Fibroblast of peridontal ligament (primary cell): Measurements from ENCODE around the gene POLE.
A peak's percentile ranks its signal among the peaks of the same experiment; 100 is the strongest.

Experiments
- DNase-seq: peaks from one replicate; pipeline ENCODE4 v3.0.0-alpha.2; 2010; ENCODE audit errors: extremely low read depth

The POLE gene

DNA sequence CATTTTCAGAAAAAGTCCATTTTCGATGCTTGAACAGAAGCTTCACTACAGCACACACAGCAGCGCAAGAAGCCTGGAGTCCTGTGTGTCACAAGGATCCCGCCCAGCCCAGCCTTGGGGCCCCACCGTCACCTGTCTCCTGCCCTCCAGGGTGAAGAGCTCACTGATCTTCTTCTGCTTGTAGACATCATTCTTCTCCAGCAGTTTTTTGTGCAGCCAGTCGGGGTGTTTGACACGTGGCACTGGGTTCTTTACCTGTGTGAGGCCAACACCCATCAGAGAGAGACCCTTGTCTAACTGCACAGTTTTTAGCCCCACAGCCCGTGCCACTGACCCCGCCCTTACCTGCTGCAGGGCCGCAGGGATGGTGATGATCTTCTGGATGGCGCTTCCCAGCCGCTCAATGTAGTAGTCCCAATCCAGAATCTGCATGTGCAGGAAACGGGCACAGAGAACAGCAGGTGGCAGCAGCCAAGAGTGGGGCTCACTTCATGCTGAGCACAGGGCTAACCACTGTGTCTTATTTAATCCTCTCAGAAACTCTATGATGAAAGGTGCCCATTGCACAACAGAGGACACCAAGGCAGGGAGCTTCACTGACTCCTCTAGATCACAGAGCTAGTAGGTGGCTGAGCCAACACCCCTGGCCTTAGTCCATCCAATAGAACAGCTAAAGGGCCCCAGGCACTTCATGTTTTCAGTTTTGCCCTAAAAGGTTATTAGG is 30.0 kb downstream of the POLE start:
- no peak for DNase-seq

DNA sequence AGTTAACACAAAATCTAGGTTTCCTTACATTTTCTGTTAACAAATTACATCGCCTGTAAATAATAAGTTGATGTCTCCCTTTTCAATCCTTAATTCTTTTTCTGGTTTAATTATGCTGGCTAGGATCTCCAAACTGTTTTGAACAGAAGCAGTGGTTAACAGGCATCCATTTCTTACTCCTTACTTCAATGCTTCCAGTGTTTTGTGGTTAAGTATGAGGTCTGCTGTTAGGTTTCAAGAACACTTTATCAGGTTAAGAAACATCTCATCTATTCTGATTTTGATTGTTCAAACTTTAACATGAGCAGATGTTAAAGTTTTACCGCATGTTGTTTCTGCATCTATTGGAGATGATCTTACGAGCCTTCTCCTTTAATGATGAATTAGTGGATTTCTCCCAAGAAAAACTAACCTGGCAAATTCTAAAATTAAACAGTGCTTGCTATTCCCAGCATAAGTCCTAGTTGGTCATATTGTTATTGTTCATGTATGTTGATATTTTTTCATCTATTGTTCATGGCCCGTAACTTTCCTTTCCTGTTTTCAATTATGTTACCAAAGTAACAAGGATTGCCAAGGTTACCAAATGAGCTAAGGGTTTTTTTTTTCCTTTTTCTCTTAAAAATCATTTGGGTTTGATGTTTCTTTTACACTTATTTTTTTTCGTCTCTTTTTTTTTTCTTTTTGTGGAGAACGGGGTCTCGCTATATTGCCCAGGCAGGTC is 33.4 kb downstream of the POLE start:
- peak; percentile 24 for DNase-seq

DNA sequence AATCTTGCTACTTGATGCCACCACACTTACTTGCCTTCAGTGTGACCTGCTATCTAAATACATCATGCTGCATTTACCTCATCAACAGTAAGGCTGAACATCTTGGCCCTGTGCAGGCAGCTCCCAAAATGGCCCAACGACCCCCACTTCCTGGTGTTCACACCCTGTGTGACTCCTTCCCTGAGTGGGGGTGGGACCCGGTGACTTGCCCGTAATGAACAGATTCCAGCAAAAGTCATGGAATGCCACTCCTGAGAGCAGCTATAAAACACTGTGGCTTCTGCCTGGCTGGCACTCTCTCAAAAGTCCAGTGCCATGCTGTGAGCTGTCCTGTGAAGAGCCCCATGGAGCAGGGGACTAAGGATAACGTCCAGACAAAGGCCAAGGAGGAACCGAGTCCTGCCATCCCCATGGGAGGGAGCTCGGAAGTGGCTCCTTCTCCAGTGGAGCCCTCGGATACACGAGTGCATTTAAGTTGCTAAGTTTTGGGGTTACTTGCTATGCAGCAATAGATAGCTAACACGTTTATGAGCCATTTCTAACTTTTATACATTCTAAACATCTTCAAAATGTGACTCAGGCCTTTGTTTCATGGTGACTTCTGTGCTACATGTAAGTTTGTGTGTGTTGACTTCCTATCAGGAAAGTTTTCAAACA is 35.6 kb downstream of the POLE start:
- no peak for DNase-seq

DNA sequence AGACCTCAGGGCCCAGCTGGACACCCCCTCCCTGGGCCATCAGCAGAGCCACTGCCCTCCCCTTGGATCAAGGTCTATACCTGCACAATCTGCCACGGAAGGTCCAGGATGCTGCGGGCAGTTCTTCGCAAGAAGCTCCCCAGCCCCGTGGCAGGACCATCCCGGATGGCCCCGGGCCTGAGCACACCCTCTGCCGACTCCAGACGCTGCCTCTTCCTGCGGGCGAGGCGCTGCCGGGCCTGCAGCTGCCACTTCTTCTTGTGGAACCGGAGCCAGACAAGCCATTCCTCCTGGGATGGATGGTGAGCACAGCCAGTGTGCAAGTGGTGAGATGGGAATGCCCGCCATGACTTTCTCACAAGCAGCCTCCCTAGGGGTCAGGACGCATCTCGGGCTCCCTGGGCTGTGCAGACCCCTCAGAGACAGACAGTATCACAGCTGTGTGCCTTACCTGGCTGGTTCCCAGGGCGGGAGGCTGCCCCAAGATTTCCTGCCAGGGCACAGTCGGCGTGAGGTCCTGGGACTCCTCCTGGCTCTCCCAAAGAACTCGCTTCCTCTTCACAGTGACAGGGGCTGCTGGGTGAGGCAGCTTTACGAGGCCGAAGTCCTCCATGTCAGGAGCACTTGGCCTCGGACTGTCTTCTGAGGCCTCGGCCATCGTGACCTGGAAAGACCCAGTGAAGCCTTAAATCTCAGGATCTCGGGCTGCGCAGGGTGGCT is 37.8 kb downstream of the POLE start:
- DNase-seq, result no peak

DNA sequence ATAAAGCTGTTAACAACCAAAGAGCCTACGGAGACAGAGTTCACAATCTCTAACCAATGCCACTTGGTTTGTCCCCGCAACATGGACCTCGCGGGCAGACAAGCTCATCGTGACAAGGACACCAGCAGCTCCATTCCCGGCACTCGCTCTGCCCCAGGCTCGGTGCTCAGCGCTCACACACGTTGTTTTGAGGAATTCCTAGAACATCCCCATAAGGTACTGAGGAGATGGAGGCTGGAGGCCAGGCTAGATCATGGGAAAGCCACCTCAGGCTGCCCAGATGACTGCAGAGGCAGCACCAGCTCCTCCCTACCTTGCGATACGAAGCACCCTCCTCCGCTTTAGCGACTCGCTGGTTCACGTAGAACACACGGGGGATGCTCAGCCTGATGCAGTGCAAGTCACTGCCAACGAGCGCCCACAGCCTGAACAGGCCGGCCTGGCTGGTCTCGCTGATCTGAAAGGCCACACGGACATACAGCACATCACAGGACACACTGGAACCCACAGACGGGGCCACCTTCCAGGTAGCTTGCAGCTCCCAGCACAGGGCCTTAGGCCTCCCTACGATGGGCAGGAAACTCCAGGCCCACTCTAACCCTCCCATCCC is 38.4 kb downstream of the POLE start:
- DNase-seq, result no peak

DNA sequence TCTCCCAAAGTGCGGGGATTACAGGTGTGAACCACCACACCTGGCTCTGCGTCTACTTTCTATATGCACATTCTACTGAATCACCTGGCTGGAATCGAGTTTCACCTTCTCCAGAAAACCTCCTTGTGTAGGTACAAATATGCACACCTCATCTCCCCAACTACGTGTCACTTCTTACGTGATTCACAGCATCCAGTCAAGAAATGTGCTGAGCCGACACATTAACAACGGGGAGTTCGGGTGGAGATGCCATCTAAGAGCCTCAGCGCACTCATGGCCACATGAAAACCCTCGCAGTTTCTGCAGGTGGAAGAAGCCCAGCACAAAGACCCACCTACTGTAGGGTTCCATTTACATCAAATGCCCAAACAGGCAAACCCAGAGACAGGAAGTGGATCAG is 39.3 kb downstream of the POLE start:
- DNase-seq, result no peak

DNA sequence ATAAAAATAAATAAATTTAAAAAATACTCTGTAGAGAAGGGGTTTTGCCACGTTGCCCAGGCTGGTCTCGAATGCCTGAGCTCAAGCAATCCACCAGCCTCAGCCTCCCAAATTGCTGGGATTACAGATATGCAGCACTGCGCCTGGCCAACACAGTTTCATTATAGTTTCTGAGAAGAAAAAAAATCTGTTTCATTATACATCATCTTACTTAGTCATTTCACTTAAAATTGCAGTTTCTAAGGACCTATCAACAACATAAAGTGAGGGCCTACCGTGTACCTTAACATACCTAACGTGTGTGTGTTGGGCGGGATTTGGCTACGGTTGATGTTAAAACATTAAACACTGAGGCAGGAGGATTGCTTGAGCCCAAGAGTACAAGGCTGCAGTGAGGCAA is 40.3 kb downstream of the POLE start:
- no peak for DNase-seq

DNA sequence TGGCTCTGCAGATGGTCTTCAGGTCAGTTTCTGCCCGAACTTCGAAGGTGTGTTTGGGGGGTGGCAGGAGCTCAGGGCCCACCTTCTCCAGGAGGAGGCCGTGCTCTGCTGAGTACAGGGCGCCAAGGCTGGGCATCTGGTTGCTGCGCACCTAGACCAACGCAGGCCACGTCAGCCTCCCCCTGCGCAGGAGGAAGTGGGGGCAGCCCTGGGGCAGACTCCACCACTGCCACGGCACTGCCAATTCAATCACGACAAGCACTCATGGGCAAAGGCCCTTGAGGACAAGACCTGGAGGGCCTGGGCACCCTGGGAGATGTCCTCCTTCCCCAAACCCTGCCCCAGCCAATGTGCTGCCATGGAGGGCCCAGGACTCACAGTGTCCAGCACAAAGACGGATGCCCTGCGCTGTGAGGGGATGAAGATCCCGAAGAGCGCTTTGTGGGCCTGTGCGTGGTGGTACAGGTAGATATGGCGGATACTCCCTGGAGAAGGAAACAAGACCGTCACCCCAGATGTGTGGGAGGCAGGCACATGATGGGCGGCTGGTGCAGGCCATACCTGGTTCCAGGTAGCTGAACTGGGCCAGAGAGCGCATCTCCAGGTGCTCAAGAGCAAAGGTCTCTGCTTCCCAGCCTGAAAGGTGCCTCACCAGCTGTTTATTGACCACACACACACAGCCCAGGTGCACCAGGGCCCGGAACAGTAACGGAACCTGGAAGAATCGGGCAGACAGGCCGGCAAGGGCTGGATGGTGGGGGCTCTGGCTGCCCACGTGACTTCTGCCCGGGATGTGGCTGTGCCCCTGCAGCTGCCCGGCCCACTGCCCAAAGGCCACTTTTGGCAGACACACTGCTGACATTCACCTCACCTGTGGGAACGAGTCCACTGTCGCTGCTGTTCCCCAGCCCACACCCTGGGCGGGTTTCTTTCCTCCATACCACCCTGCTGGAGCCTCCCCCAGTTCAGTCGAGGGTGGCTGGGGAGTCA is 44.0 kb downstream of the POLE start:
- DNase-seq, result no peak

DNA sequence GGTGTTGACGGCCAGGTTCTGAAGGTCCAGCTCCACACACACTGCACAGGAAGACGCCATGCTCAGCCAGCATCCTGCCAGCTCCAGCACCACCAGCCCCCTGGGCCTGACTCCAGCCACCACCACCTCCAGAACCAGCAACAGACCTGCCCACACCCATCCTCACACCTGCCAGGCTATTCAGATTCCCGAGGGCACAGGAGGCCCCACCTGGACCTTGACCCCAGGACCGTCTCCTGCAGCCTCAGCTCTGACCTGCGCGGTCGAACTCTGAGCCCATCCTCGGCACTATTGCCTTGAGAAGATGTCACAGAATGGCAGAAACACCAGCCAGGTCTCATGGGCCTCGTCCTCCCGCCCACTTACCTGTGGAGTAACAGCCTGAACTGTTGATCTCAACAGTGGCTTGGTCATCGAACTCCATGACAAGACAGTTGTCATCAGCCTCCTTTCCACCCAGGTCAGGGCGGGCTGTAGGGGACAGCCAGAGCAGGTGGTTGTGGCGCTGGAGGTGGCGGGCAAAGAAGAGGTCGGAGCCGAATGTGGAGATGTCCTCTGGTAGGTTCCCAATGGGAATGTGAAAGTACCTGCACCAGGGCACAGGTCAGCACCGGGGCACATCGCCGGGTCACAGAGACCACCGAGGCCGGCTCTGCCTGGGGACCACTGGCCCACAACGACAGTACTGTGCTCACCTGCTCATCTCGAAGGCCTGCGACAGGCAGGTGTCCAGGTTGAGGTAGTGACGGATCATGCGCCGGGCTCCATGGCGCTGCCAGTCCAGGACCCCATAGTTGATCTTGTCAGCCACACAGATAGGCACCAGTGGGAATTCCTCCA is 45.1 kb downstream of the POLE start:
- no peak for DNase-seq

DNA sequence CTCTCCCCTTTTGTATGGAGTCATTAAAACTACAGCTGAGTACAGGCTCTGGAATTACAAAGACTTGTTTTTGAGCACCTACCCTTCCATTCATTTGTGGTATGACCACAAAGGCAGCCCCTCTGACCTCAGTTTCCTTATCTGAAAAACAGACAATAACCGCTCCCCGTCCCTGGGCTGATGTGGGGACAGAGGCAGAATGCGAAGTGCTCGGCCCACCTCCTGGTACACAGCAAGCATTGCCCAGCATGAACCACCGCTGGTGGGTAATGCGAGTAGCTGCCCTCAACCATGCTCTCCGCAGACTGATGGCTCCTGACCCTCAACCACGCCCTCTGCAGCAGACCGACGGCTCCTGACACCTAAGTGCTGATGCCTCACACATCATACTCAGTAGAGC is 46.2 kb downstream of the POLE start:
- no peak for DNase-seq

DNA sequence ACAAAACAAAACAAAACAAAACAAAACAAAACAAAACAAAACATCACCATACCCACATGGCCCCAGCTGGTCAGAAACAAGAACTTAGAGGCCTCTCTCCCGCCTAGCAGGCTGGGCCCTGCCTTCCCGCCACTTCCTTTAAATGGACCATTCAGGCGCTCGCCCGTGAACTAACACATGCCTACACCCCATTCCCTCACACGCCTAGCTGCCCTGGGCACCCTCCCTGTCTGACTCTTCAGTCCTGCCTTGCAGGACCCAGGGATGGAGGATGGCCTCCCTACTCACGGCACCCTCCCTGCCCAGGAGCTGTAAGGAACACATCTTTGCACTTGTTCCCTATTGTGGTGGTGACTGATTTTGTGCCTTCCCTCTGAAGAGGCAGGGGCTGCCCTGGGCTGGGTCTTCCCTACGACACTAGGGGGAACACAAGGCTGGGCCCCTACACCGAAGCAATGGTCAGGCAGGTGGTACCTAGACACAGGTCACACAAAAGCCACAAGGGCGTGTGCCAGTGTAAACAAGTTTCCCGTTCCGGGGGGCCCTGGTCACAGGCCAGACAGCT is 47.1 kb downstream of the POLE start:
- no peak for DNase-seq

DNA sequence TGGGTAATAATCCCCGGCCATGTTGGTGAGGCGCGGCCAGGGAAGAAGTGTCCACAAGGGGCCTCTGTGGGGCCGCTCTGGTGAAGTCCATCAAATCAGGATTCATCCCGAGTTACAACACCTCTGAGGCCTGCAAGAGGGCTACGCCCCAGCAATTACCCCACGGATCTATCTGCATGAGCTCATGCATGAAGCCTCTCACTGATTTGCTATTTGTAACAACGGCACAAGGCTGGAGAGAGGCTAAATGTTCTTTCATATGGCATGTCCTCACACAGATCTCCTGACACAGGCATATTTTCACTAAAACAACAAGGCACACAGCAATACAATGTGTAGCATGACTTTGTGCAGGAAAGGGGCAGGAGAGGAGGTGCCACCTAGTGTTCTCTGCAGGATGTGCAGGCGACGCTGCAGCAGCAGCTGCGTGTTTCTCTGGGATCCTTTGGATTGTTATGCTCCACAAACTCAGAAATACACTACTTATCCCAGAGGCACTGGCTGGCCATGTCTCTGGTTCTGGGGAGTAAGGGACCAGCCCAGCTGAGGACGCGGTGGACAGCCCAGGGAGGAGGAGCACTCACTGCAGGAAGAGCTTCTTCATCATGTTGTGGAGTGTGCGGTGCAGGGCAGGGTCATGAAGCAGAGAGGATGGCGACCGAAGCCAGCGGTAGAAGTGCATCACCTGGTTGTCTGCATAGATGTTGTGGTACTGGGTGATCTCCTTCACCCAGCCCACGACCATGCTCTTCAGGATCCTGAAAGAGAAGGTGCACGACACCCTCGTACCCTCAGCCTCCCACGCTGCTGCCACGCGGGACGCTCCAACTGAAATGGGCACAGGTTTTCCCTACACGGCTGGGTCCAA is 48.4 kb downstream of the POLE start:
- DNase-seq, result peak; percentile 64

DNA sequence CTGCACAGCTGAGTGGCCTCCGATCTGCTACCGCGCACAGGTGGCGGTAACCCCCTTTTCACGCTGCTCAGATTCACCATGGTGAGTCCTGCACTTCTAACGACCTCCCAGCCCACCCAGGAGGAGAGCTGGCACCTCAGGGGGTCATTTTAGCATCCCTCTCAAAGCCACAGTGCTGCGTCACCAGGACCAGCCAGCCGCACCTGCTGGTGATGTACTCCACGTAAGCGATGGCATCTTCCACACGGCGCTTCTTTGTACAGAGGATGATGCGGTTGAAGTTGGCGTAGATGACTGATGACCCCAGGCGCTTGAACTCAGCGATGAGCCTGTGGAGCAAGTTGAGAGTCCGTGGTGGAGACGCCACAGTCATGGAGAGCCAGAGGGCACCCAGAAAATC is 49.3 kb downstream of the POLE start:
- no peak for DNase-seq

DNA sequence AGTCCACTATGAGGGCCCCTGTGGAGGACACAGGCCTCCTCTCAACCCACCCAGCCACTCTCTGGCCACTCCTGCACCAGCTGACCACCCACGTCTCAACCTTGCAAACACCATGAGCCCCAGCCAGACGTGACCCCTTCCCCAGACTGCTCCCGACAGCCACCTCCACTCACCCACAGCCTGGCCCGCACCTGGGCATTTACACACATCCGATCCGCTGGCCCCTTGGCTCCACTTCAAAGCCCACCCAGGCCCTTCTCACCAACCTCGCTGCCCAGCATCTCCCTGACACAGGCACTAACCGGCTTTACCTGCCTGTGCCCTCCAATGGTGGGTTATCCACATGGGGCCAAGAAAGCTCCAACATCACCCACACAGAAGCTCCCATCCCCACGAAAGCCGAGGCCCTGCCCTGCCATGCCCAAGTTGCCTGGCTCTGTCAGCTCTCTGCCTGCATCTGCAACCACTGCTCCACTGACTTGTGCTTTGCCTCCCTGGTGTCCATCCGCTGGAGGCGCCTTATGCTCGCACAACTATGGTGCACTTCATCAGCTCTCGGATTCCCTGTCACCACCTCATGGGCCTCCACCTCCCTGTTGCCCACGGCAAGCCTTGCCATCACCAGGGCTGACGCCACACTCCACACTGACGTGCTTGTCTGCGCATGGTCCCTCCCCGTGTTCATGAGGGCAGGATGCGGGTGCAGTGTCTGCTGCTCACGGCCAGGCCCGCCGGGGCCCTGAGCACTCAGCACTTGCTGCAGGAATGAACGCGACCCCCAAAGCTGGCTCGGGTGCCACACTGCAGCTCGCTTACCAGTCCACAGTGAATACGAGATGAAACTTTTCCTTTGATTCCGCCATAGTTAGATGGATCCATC is 51.8 kb downstream of the POLE start:
- DNase-seq, result no peak

DNA sequence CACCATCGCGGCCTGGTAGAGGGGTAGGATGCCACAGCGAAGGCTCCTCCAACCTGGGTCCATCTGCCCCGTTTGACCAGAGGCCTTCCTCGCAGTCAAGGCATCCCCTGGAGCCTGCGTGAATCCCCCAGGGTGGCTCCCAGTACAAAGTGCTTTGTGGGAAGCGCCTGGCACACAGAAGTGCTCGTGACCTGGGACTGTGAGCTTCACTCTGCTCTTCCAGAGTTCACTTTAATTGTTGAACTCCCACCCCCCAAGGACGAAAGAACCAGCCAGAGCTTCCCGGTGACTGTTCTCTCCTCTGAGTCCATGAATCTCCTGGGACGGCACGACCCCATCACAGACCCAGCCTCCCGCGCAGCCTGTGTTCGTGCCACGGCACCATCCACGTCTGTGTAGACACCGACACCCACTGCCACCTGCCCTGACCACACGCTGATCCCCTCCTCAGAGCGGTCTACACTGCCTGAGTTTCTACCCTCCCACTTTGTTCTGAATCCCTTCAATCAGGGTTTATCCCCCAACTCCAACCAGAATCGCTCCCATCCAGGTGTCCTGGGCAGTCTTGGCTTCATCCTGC is 52.6 kb downstream of the POLE start:
- DNase-seq, result no peak

DNA sequence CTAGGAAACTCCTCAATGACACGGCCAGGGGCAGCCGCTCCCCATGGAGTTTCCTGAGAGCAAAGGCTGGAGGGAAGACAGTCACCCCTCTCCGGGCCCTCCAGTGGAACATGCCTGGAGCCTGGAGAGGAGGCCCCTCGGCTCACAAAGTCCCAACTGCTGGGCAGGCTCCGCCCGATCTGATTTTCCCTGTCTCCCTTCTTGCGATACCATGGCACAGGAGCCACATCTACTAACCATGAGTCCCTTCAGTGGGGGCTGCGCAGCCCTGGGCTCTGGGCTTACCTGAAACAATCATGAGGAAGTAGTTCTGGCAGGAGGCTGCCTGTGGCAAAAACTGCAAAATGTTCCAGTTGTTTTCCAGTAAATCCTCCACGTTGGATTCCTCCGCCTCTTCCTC is 53.2 kb downstream of the POLE start:
- no peak for DNase-seq

DNA sequence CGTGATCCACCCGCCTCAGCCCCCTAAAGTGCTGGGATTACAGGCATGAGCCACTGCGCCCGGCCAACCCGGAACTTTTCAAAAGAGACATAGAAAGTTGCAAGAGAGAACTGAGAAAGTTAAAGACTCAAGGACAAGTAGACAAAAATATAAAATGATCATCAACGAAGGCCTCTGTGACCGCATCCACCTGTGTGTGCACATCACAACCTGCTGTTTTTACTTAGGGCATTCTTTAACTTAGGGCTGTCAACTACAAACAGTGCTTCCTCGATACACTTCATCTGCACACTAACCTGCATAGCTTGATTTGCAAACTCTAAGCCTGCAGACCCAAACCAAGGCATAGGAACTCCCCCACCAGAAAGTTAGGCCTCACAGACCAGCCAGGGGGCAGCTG is 53.7 kb downstream of the POLE start:
- no peak for DNase-seq
